CD4-positive, alpha-beta memory T cell (primary cell): Measurements from ENCODE around the gene FMO2. TPM values are rescaled to one million over a fixed set of nuclear protein-coding genes. Genes with fewer than 3 reads are reported as not detected.
A peak's percentile ranks its signal among the peaks of the same experiment; 100 is the strongest.
"Not testable (repeated sequence)": the region's sequence is repeated elsewhere in the genome, so short reads cannot be mapped to it uniquely, and the experiment has no call there.

Source experiments
- CTCF ChIA-PET: fragments of 350-600 bp; sonication (Branson Sonifier 250); formaldehyde crosslinking; loops from one replicate; lab custom pipeline; 2021; ENCODE audit warnings: inconsistent platforms; ENCODE audit not compliant: partially characterized antibody; lab: Charles Lee
- POLR2A ChIA-PET: fragments of 350-600 bp; sonication (Branson Sonifier 250); formaldehyde crosslinking; loops from one replicate; lab custom pipeline; 2021; ENCODE audit not compliant: partially characterized antibody; lab: Charles Lee
- DNase-seq, 5 donors: peaks; one replicate each; pipeline versions ENCODE4 v3.0.0 to v3.0.0-alpha.2; 2020 to 2022; ENCODE audit warnings: mixed read lengths in 1 of 5
- H3K27ac ChIP-seq: one replicate; pipeline ENCODE4 v1.7.0; 2013; ENCODE audit warnings: low read depth, low read length
- H3K27me3 ChIP-seq: 2 replicates; pipeline ENCODE4 v1.7.0; 2013; ENCODE audit warnings: mild to moderate bottlenecking, low read length, moderate library complexity; ENCODE audit not compliant: insufficient read depth
- H3K36me3 ChIP-seq: 2 replicates; pipeline ENCODE4 v1.7.0; 2013; ENCODE audit warnings: mild to moderate bottlenecking, low read length, moderate library complexity; ENCODE audit not compliant: insufficient read depth
- H3K4me1 ChIP-seq: 2 replicates; pipeline ENCODE4 v1.7.0; 2013; ENCODE audit warnings: mild to moderate bottlenecking, low read length, moderate library complexity; ENCODE audit not compliant: insufficient read depth
- H3K4me3 ChIP-seq, 2 donors: one replicate each; pipeline ENCODE4 v1.7.0; 2013; ENCODE audit warnings: low read length in 2 of 2, mild to moderate bottlenecking in 1 of 2
- H3K9me3 ChIP-seq, 2 donors: one replicate each; pipeline ENCODE4 v1.7.0; 2013; ENCODE audit warnings: low read length in 2 of 2, control low read depth in 1 of 2; ENCODE audit not compliant: control insufficient read depth in 1 of 2
- H3K27ac Mint-ChIP-seq, 7 donors: one replicate each; pipeline ENCODE4 v1.8.0; 2020 to 2021; ENCODE audit warnings: mixed read lengths in 7 of 7, mild to moderate bottlenecking in 6 of 7, inconsistent platforms in 3 of 7, moderate library complexity in 3 of 7
- H3K27me3 Mint-ChIP-seq, 2 donors: one replicate each; pipeline ENCODE4 v1.8.0; 2020 to 2021; ENCODE audit warnings: mixed read lengths in 2 of 2
- H3K36me3 Mint-ChIP-seq, 2 donors: one replicate each; pipeline ENCODE4 v1.8.0; 2020 to 2021; ENCODE audit warnings: mixed read lengths in 2 of 2, inconsistent platforms in 1 of 2, mild to moderate bottlenecking in 1 of 2
- H3K4me1 Mint-ChIP-seq, 4 donors: one replicate each; pipeline ENCODE4 v1.8.0; 2020 to 2021; ENCODE audit warnings: mixed read lengths in 4 of 4, mild to moderate bottlenecking in 1 of 4
- H3K4me3 Mint-ChIP-seq, 8 donors: one replicate each; pipeline ENCODE4 v1.8.0; 2020 to 2021; ENCODE audit warnings: mixed read lengths in 8 of 8, mild to moderate bottlenecking in 7 of 8, moderate library complexity in 6 of 8, inconsistent platforms in 3 of 8
- H3K9me3 Mint-ChIP-seq, 8 donors: one replicate each; pipeline ENCODE4 v1.8.0; 2020 to 2021; ENCODE audit warnings: mixed read lengths in 8 of 8, mild to moderate bottlenecking in 5 of 8, inconsistent platforms in 3 of 8, moderate library complexity in 1 of 8
- intact Hi-C: fragments of 100-400 bp; cut with micrococcal nuclease; formaldehyde crosslinking; loops from one replicate; pipeline ENCODE4 v1.15.1; 2023
- polyA plus RNA-seq, 2 donors: library from polyadenylated mRNA; unstranded; fragments of 300-500 nt; fragmentation: Illumina TruSeq; gene quantifications; one replicate each; pipeline ENCODE4 v1.2.3, GENCODE V29; 2021
- total RNA-seq, 2 experiments: library from RNA; stranded (reverse); gene quantifications; one replicate each; pipeline ENCODE4 v1.2.3, GENCODE V29; 2021

The FMO2 gene
- total and polyA plus RNA-seq, 4 experiments from 2014 or later: not detected

DNA sequence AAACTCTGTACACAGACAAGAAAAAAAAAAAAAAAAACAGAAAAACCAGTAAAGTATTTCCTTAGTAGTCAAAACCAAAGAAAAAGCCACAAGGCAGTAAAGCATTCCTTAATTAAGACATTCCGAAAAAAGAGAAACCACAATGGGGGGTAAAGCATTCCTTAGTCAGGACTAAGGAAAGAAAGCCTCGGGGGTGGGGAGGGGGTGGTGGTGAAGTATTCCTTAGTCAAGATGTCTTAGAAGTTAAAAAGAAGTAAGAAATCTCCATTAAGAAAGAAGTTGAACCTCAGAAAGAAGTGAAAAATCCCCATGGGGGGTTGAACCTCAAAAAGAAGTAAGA is 35.0 kb downstream of the FMO2 start:
- Histone ChIP-seq H3K4me1 (no peaks in the 10 kb centered on the region), H3K9me3 (no peaks in the 10 kb centered on the region), H3K36me3 (no peaks in the 10 kb centered on the region), H3K4me3 (no peak overlapping the region), H3K27me3 (no peaks in the 10 kb centered on the region), H3K27ac (no peak overlapping the region)
- Mint-ChIP-seq H3K4me1 (no peaks in the 10 kb centered on the region), H3K27me3 (peaks cover 0 to 9% of the 10 kb centered on the region in 2 donors), H3K9me3 (no peaks in the 10 kb centered on the region), H3K27ac (no peak overlapping the region), H3K36me3 (no peaks in the 10 kb centered on the region), H3K4me3 (no peak overlapping the region)
- no peak for DNase-seq
- POLR2A ChIA-PET: no interaction called here
- intact Hi-C loops: no loop called here
- CTCF ChIA-PET: no interaction called here

DNA sequence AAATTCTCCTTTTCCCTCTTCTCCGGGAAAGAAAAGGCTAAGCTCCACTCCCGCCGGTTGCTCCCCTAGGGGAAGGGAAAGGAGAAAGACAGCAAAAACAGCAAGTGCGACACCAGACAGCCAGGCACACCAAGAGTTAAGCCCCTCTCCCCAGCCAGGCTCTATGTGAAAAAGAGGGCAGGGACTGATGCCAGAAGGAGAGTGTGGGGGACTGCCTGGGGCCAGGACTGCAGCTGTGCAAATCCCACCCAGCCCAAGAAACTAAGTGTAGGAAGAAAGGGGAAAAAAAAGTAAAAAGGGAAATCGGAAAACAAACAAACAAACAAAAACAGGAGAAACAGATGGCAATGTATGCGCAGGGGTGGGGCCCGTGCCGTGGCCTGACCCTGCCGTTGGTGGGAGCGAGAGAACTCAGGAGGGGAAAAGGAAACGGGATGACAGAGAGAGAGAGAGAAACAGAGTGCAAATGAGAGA is 35.5 kb downstream of the FMO2 start:
- Mint-ChIP-seq H3K4me3 (no peak overlapping the region), H3K27ac (peak overlapping the region in 1 of 7 donors; percentile 89), H3K4me1 (no peaks in the 10 kb centered on the region), H3K27me3 (peaks cover 0 to 9% of the 10 kb centered on the region in 2 donors), H3K9me3 (no peaks in the 10 kb centered on the region), H3K36me3 (no peaks in the 10 kb centered on the region)
- no peaks in the 10 kb centered on the region for H3K27me3 ChIP-seq
- H3K27ac ChIP-seq: no peak overlapping the region
- no peak for DNase-seq
- ChIA-PET POLR2A (no interaction called here), CTCF (no interaction called here)
- H3K9me3 ChIP-seq: no peaks in the 10 kb centered on the region
- no peak overlapping the region for H3K4me3 ChIP-seq
- intact Hi-C loops: no loop called here
- H3K4me1 ChIP-seq: no peaks in the 10 kb centered on the region
- H3K36me3 ChIP-seq: no peaks in the 10 kb centered on the region

DNA sequence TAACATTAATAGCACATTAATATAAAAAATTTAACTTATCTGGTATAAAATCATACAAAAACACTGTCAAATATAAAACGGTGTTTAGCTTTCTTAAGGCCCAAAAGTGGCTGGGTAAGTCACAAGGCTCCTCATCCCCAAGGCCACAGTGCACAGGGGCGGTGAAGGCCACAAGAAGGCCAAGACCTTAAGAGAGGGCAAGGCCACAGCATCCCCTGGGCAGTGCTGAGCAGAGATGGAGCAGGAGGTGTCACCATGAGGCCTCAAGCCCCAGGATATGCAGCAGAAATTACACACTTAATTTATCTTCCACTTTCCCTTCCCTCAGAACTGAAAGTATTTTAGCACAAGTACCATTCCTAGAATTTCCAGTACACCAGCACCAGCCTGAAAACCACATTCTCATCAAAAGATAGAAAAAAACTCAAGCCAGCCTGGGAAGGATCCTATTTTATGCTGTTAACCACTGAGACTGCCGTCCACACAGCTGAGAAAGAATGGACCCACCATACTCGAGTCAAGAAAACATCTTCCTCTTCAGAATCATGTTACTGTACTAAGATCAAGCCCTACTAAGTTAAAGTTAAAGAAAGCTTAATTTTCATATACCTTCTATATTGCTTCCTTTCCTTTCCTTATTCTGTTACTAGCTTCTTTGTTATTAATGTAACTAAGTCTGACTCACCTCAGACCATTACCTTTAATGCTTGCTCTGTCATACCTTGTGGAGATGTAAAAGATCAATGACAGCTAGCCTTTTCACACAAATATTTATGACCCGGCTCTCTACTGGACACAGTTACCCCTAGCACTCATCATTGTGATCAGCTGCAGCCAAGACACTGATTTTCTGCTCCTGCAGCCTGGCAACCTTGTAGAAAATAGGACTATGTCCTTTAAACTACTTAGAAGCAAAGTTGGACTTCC is 36.8 kb downstream of the FMO2 start:
- intact Hi-C loops: no loop called here
- H3K9me3 ChIP-seq: no peaks in the 10 kb centered on the region
- no peaks in the 10 kb centered on the region for H3K4me1 Mint-ChIP-seq
- peaks cover 0 to 9% of the 10 kb centered on the region in 2 donors for H3K27me3 Mint-ChIP-seq
- H3K36me3 ChIP-seq: no peaks in the 10 kb centered on the region
- ChIA-PET POLR2A (no interaction called here), CTCF (interaction anchor here (1.2 kb wide), 1 partner anchor 24 kb away, joined by 4 read pairs; no protein-coding TSS in a partner anchor)
- H3K4me3 ChIP-seq: no peak overlapping the region
- H3K27me3 ChIP-seq: no peaks in the 10 kb centered on the region
- no peak overlapping the region for H3K4me3 Mint-ChIP-seq
- no peak for DNase-seq
- no peaks in the 10 kb centered on the region for H3K4me1 ChIP-seq
- no peak overlapping the region for H3K27ac Mint-ChIP-seq
- no peak overlapping the region for H3K27ac ChIP-seq
- H3K36me3 Mint-ChIP-seq: no peaks in the 10 kb centered on the region
- H3K9me3 Mint-ChIP-seq: no peaks in the 10 kb centered on the region

DNA sequence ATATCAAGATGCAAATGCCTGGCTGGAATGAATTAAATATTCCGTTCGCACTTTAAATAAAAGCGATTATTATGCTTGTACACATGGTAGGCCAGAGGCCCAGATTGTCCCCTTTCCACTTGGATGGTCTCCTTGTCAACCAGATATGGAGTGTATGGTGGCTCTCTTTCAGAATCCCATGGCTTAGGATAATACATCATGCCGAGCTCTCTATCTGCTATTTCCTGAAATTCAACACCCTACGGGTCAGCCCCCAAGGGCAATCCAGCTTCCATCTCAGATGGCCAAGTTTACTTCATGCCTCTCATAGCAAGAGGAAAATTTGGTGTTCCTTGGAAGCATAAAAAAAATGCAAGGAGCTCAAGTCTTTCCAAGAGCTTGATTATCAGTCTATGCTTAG is 37.8 kb downstream of the FMO2 start:
- Histone ChIP-seq H3K36me3 (no peaks in the 10 kb centered on the region), H3K9me3 (no peaks in the 10 kb centered on the region), H3K27ac (no peak overlapping the region), H3K4me3 (no peak overlapping the region), H3K27me3 (no peaks in the 10 kb centered on the region), H3K4me1 (no peaks in the 10 kb centered on the region)
- no peak for DNase-seq
- H3K4me1 Mint-ChIP-seq: no peaks in the 10 kb centered on the region
- H3K9me3 Mint-ChIP-seq: no peaks in the 10 kb centered on the region
- ChIA-PET CTCF (interaction anchor here (1.2 kb wide), 1 partner anchor 23 kb away, joined by 4 read pairs; no protein-coding TSS in a partner anchor), POLR2A (no interaction called here)
- H3K27ac Mint-ChIP-seq: no peak overlapping the region
- no peaks in the 10 kb centered on the region for H3K36me3 Mint-ChIP-seq
- peaks cover 2 to 8% of the 10 kb centered on the region in 2 donors for H3K27me3 Mint-ChIP-seq
- intact Hi-C loops: no loop called here
- no peak overlapping the region for H3K4me3 Mint-ChIP-seq

DNA sequence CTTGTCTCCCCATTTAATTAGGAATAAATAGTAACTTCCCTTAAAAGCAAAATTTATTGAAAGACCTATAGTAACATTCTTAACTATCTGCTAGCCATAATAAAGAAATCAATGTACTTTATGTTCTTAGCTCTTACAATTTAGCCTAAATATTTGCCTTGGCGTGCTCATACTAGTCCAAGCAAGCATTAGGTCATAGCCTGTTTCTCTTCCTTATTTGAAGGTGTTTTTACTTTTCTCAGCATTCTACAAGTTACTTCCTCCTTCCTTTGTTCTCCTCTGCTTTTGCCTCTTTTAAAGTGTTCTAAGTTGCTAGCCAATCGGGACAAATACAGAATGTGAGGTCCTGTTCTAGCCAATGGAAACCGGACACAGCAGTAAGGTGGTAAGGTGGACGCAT is 39.2 kb downstream of the FMO2 start:
- H3K27ac ChIP-seq, H3K27ac Mint-ChIP-seq, H3K9me3 Mint-ChIP-seq, H3K27me3 Mint-ChIP-seq, H3K4me3 Mint-ChIP-seq, CTCF ChIA-PET, H3K27me3 ChIP-seq, H3K36me3 Mint-ChIP-seq, H3K36me3 ChIP-seq, H3K4me1 Mint-ChIP-seq, intact Hi-C loops, H3K4me3 ChIP-seq, H3K9me3 ChIP-seq, DNase-seq, POLR2A ChIA-PET, H3K4me1 ChIP-seq: not testable (repeated sequence)

DNA sequence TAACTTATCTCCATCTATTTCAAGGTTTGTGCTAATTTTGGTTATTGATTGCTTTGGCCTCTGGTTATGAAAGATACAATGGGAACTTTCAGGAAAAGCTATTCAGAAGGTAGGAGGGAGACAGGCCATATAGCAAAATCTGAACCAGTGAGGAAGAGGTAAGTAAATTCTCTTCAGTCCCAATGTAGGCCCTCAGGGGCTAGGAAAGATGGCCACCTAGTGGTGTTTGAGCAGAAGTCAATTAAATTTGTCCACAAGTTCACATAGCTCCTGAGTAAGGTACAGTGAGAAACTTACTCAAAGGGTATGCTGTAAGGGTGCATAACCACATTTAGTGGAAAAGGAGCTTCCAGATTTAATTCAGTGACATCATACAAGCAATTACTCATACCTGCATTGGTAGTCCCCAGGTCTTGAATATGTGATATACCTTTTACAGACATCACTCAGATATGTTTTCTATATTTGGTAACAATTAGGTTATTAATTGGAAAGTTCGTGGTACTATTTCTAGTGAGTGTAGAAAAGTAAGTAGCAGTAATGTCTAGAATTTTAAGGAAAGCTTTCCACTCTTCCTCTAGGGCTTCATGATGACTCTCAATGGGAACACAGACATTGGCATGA is 41.8 kb downstream of the FMO2 start:
- no peak overlapping the region for H3K27ac ChIP-seq
- H3K4me1 Mint-ChIP-seq: no peaks in the 10 kb centered on the region
- no peaks in the 10 kb centered on the region for H3K4me1 ChIP-seq
- H3K36me3 ChIP-seq: no peaks in the 10 kb centered on the region
- H3K27me3 Mint-ChIP-seq: peaks cover 3 to 5% of the 10 kb centered on the region in 2 donors
- H3K36me3 Mint-ChIP-seq: no peaks in the 10 kb centered on the region
- no peak overlapping the region for H3K27ac Mint-ChIP-seq
- H3K27me3 ChIP-seq: no peaks in the 10 kb centered on the region
- POLR2A ChIA-PET: no interaction called here
- no peak overlapping the region for H3K4me3 ChIP-seq
- peak in 2 of 5 donors; percentile 3 to 13 for DNase-seq
- no peaks in the 10 kb centered on the region for H3K9me3 Mint-ChIP-seq
- H3K4me3 Mint-ChIP-seq: no peak overlapping the region
- CTCF ChIA-PET: interaction anchor here (0.5 to 1.1 kb wide), 6 partner anchors 8 to 270 kb away, joined by 3 to 7 read pairs (median 3); partner anchors contain the start of gene FMO4
- intact Hi-C loops: loop anchor here (1.0 kb wide), 1 partner anchor 1298 kb away; no protein-coding TSS in a partner anchor
- H3K9me3 ChIP-seq: no peaks in the 10 kb centered on the region

DNA sequence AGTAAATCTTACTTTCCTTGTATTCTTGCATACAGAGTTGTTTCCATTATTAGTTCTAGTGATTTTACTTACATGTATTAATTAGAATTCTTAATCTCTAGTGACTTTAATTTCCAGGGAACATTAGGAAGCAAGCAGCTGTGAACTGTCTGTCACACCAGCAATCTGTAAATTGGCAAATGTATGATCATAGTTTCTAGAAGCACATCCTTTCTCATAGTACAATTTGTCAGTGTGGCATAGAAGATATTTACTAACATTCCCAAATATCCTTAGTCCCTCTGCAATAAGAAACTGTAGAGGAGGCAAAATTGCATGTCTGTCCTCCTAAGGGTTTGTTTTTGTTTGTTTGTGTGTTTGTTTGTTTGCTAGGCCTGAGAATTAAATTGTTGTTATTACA is 46.2 kb downstream of the FMO2 start:
- ChIA-PET CTCF (interaction anchor here (1.0 kb wide), 1 partner anchor 82 kb away, joined by 3 read pairs; the partner anchor contains the start of gene FMO4), POLR2A (no interaction called here)
- DNase-seq: no peak
- no peaks in the 10 kb centered on the region for H3K4me1 Mint-ChIP-seq
- H3K27ac ChIP-seq: no peak overlapping the region
- no peak overlapping the region for H3K27ac Mint-ChIP-seq
- H3K9me3 Mint-ChIP-seq: peaks cover 0 to 7% (median 4%) of the 10 kb centered on the region in 8 donors
- peaks cover 6 to 14% of the 10 kb centered on the region in 2 donors for H3K27me3 Mint-ChIP-seq
- H3K36me3 Mint-ChIP-seq: no peaks in the 10 kb centered on the region
- no peaks in the 10 kb centered on the region for H3K9me3 ChIP-seq
- no peaks in the 10 kb centered on the region for H3K27me3 ChIP-seq
- no peak overlapping the region for H3K4me3 Mint-ChIP-seq
- no peaks in the 10 kb centered on the region for H3K4me1 ChIP-seq
- no peak overlapping the region for H3K4me3 ChIP-seq
- intact Hi-C loops: no loop called here
- H3K36me3 ChIP-seq: no peaks in the 10 kb centered on the region
